NT2/D1 (cell line): ENCODE results near the gene PPP3R1.

ENCODE experiments used
- DNase-seq: peaks from one replicate; pipeline ENCODE4 v3.0.0-alpha.2; 2011; ENCODE audit warnings: low read depth, low spot score
- H3K27me3 ChIP-seq: 2 replicates; pipeline ENCODE4 v1.6.0; 2011; ENCODE audit warnings: mild to moderate bottlenecking; ENCODE audit not compliant: insufficient read length, insufficient read depth
- H3K36me3 ChIP-seq: 2 replicates; pipeline ENCODE4 v1.6.1; 2011; ENCODE audit warnings: mild to moderate bottlenecking, low read length, mixed read lengths; ENCODE audit not compliant: insufficient read depth, insufficient read length
- H3K4me1 ChIP-seq: 2 replicates; pipeline ENCODE4 v1.5.1; 2011; ENCODE audit not compliant: insufficient read depth, insufficient read length
- H3K4me3 ChIP-seq: 2 replicates; pipeline ENCODE4 v1.5.1; 2011; ENCODE audit warnings: low read depth; ENCODE audit not compliant: insufficient read length
- H3K9ac ChIP-seq: 2 replicates; pipeline ENCODE4 v1.6.0; 2011; ENCODE audit warnings: low read depth; ENCODE audit not compliant: insufficient read length
- H3K9me3 ChIP-seq: 2 replicates; pipeline ENCODE4 v1.5.1; 2011; ENCODE audit warnings: mild to moderate bottlenecking, low read length; ENCODE audit not compliant: insufficient read depth
- SUZ12 ChIP-seq: IDR thresholded peaks from 2 replicates; pipeline ENCODE4 v1.6.1; 2011; ENCODE audit not compliant: insufficient read length, insufficient read depth; ENCODE audit errors: extremely low read depth
- YY1 ChIP-seq: IDR thresholded peaks from 2 replicates; pipeline ENCODE4 v1.6.1; 2011; ENCODE audit not compliant: insufficient read length, insufficient read depth
- ZNF274 ChIP-seq: IDR thresholded peaks from 2 replicates; pipeline ENCODE4 v1.6.1; 2011; ENCODE audit warnings: mild to moderate bottlenecking, low read depth, low read length

The PPP3R1 gene

DNA sequence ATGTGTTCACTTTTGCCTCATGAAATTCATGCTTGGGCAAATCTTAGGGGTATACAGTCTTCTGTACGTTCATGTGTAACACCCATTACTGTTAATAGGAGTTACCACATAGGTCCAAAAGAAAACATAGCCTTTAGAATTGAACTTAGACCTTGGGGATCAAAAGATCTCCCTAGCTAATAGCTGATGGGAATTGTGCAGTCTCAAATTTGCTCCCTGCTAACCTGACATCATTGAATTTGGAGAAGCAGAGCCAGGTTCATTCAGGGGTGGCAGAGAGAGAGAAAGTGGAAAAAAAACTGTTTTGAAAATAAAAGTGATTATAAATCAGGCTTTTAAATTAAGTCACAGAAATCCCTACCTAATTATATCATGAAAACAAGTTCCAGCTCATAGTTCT lies 28.0 kb upstream of the PPP3R1 start:
- Histone ChIP-seq H3K9ac (no peak overlapping the region), H3K4me3 (no peak overlapping the region), H3K9me3 (no peaks in the 10 kb centered on the region), H3K27me3 (no peaks in the 10 kb centered on the region), H3K4me1 (no peaks in the 10 kb centered on the region), H3K36me3 (no peaks in the 10 kb centered on the region)
- no peak for DNase-seq
- no peak for TF ChIP-seq YY1
- no peak for TF ChIP-seq SUZ12
- no peak for TF ChIP-seq ZNF274

DNA sequence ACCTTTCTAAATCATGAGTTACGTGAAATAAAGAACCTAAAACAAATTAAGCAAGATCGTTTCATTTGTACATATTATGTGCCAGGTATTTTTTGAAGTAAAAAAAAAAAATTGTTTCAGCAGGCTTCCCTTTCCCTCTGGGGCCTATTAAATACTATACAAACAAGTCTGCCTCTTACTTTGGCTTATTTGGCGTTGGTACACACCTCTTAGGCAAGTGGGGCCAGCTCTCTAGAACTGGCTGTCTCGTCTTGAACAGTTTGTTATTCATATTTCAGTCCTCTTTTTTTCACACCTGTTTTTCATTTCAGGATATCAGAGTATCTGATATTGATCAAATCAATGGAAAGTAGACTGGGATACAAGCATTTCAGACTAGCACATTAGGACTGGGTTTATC lies 27.4 kb upstream of the PPP3R1 start:
- no peak for TF ChIP-seq YY1
- TF ChIP-seq ZNF274, result no peak
- TF ChIP-seq SUZ12, result no peak
- no peaks in the 10 kb centered on the region for H3K9me3 ChIP-seq
- no peak overlapping the region for H3K9ac ChIP-seq
- no peak overlapping the region for H3K4me3 ChIP-seq
- no peak for DNase-seq
- H3K4me1 ChIP-seq, result no peaks in the 10 kb centered on the region
- H3K27me3 ChIP-seq, result no peaks in the 10 kb centered on the region
- no peaks in the 10 kb centered on the region for H3K36me3 ChIP-seq

DNA sequence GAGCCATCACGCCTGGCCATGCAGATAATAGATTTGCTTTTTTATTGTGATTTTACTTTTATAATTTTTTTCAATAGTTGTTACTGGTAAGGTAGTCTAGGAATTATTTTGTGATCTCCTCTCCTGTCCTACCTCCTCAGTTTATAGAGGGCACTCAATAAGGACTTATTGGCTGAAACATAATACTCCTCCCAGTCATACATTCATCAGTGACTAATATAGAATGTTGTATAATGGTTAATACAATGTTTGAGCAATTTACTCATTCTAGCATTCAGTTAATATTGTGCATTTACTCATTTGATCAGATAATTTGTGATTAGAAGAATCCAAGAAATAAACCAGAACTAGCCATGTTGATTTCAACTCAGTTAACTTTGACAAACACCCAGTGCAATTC lies 25.8 kb upstream of the PPP3R1 start:
- Histone ChIP-seq H3K9ac (no peak overlapping the region), H3K4me1 (no peaks in the 10 kb centered on the region), H3K27me3 (no peaks in the 10 kb centered on the region), H3K9me3 (no peaks in the 10 kb centered on the region), H3K36me3 (no peaks in the 10 kb centered on the region), H3K4me3 (no peak overlapping the region)
- TF ChIP-seq YY1 (no peak), ZNF274 (no peak)
- no peak for DNase-seq

DNA sequence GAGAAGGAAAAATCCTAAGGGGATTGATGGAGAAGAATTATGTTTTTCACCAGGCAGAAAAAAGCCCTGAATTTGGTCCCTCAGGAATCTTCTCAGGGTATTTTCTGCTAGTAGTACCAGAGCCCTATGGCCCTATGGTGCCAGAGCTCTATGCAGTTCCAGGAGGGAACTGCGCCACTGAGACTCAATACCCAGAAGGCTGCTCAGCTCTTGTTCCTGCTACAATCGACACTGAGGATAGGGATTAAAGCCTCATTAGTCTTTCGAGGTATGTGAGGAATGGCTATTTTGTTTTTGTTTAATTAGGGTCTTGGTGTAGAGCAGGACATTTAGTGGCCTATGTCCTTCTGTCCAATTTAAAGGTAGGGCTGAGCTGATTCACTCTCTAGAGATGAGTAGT lies 21.7 kb upstream of the PPP3R1 start:
- no peaks in the 10 kb centered on the region for H3K9me3 ChIP-seq
- H3K9ac ChIP-seq, result no peak overlapping the region
- H3K27me3 ChIP-seq, result no peaks in the 10 kb centered on the region
- no peaks in the 10 kb centered on the region for H3K36me3 ChIP-seq
- no peak for DNase-seq
- TF ChIP-seq YY1, result no peak
- no peak for TF ChIP-seq SUZ12
- TF ChIP-seq ZNF274, result no peak
- H3K4me3 ChIP-seq, result no peak overlapping the region
- no peaks in the 10 kb centered on the region for H3K4me1 ChIP-seq

DNA sequence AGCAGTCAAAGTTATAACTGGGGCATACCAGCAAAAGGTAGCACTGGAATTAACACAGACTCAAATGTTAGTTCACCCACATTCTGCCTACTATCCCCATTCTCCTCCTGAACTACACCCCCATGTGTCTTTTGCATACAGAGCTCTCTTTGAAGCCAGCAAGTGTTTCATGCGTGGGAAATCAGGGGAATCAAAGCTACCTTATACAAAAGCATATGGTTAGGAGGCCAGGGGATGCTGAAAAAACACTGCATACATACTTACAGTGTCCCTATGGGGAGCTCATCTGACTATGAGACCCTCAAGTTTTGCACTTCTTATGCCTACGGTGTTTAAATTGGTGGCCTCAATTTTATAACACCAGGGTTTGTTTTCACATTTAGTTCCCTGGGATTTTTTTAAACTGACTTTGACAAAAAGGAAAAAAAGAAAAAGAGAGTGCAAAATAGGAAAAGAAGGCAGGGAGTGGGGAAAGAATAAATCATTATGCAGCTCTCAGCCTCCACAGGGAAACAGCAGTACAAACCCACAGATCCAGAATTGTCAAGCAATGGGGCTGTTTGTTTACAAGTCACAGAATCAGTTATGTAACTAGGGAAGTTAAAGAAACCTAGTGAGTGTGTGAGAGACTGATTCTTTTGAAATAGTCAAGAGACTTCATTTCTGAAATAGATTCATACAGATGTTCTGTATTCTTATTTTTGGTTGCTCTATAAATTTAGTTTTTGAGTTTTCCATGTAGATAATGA lies 20.1 kb upstream of the PPP3R1 start:
- H3K9me3 ChIP-seq, result no peaks in the 10 kb centered on the region
- no peak for DNase-seq
- H3K27me3 ChIP-seq, result no peaks in the 10 kb centered on the region
- TF ChIP-seq SUZ12, result no peak
- TF ChIP-seq YY1, result no peak
- no peak for TF ChIP-seq ZNF274
- H3K36me3 ChIP-seq, result no peaks in the 10 kb centered on the region
- H3K9ac ChIP-seq, result no peak overlapping the region
- no peak overlapping the region for H3K4me3 ChIP-seq
- no peaks in the 10 kb centered on the region for H3K4me1 ChIP-seq

DNA sequence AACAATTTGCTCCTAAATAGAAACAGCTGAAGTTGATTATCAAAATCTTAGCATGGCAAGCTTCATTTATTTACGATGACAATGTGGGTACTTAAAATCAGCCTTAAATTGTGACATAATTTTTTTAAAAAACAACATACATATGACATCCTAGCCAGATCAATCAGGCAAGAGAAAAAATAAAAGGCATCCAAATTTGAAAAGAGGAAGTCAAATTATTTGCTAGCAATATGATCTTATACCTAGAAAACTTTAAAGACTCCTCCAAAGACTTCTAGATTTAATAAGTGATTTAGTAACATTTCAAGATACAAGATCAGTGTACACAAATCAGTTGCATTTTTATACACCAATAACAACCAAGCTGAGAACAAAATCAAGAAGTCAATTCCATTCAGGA lies 14.3 kb upstream of the PPP3R1 start:
- Histone ChIP-seq H3K36me3 (no peaks in the 10 kb centered on the region), H3K27me3 (no peaks in the 10 kb centered on the region), H3K4me1 (no peaks in the 10 kb centered on the region), H3K9ac (no peak overlapping the region), H3K9me3 (no peaks in the 10 kb centered on the region), H3K4me3 (no peak overlapping the region)
- no peak for DNase-seq
- TF ChIP-seq YY1 (no peak), SUZ12 (no peak), ZNF274 (no peak)

DNA sequence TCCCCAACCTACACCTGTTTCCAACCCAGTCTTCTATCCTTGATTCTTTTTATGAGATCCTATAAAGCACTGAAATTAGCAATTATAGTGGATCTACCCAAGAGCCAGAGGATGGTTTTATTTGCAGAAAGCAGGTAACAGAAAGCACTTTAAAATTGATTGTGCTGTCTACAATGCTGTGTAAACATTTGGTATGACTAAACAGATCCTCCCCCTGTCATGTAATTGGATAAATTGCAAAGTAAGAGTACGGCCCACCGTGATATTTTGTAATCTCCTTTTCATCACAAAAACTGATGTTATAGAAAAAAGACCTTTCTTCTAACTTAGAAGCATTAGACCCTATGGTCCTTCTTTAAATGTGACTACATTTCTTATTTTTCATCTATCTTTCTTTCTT lies 11.3 kb upstream of the PPP3R1 start:
- Histone ChIP-seq H3K9ac (no peak overlapping the region), H3K4me3 (no peak overlapping the region), H3K9me3 (no peaks in the 10 kb centered on the region), H3K36me3 (no peaks in the 10 kb centered on the region), H3K27me3 (no peaks in the 10 kb centered on the region), H3K4me1 (no peaks in the 10 kb centered on the region)
- TF ChIP-seq YY1 (no peak), ZNF274 (no peak), SUZ12 (no peak)
- DNase-seq, result no peak

DNA sequence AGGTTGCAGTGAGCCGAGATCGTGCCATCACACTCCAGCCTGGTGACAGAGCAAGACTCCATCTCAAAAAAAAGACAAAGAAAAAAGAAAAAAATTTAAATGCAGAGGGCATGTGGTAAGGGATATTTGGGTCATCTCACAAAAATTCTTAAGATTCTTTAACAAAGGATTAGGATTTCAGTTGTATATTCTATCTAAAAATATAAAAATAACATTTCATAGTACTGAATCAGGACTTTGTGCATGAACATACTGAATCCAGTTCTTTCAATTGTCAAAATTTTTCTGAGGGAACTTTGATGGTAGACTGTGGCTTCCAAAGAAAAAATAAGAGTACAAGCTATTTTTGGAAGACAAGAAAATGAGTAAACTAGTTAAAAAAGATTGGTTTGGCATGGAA lies 6.5 kb upstream of the PPP3R1 start:
- no peaks in the 10 kb centered on the region for H3K36me3 ChIP-seq
- DNase-seq, result no peak
- H3K27me3 ChIP-seq, result no peaks in the 10 kb centered on the region
- H3K9ac ChIP-seq, result no peak overlapping the region
- no peaks in the 10 kb centered on the region for H3K4me1 ChIP-seq
- H3K4me3 ChIP-seq, result no peak overlapping the region
- H3K9me3 ChIP-seq, result no peaks in the 10 kb centered on the region
- no peak for TF ChIP-seq SUZ12
- TF ChIP-seq ZNF274, result no peak
- no peak for TF ChIP-seq YY1
